Thoracic aorta (tissue), 2 donors: ENCODE data around the gene CCND1. TPM values are rescaled to one million over a fixed set of nuclear protein-coding genes. Genes with fewer than 3 reads are reported as not detected.

Experiments used
- ATAC-seq: fragments of 150-250 bp; one replicate; pipeline ENCODE4 v1.8.0; 2017; ENCODE audit warnings: low read depth; ENCODE audit not compliant: insufficient number of reproducible peaks, low FRiP score
- DNase-seq: peaks from one replicate; pipeline ENCODE4 v3.0.0-alpha.2; 2020; ENCODE audit warnings: low spot score
- H3K27ac ChIP-seq, 2 donors: fragments of 200-600 bp; sonication (generic); 1 replicate in 1 of 2; 2 replicates in 1 of 2; pipeline ENCODE4 v1.5.1; 2016; ENCODE audit warnings: mild to moderate bottlenecking in 2 of 2, moderate library complexity in 2 of 2
- H3K27me3 ChIP-seq: fragments of 200-600 bp; sonication (generic); replicated peaks from 2 replicates; pipeline ENCODE4 v1.6.0; 2016; ENCODE audit warnings: mild to moderate bottlenecking; ENCODE audit not compliant: insufficient read depth
- H3K36me3 ChIP-seq: fragments of 200-600 bp; sonication (generic); one replicate; pipeline ENCODE4 v1.5.1; 2016
- H3K4me1 ChIP-seq, 2 donors: fragments of 200-600 bp; sonication (generic); 1 replicate in 1 of 2; 2 replicates in 1 of 2; pipeline versions ENCODE4 v1.5.1 to v1.6.0; 2016; ENCODE audit warnings: low read depth in 2 of 2, mild to moderate bottlenecking in 1 of 2; ENCODE audit not compliant: control insufficient read depth in 1 of 2
- H3K4me3 ChIP-seq: fragments of 200-600 bp; sonication (generic); 2 replicates; pipeline ENCODE4 v1.5.1; 2016; ENCODE audit warnings: mild to moderate bottlenecking
- H3K9me3 ChIP-seq: fragments of 200-600 bp; sonication (generic); 2 replicates; pipeline ENCODE4 v1.5.1; 2016
- total RNA-seq, 2 donors: library from RNA; depleted of rRNA; stranded (reverse); fragments of >200 nt; gene quantifications; one replicate each; pipeline versions ENCODE4 v1.1.0 to v1.2.3, GENCODE V29; 2016
- TF ChIP-seq, protein P1 (sequence below): fragments of 200-600 bp; sonication (generic); IDR thresholded peaks from one replicate; pipeline ENCODE4 v1.5.1; 2019; ENCODE audit warnings: antibody characterized with exemption

CCND1 gene
- total RNA-seq, 2 donors from 2014 or later: 109 to 142 TPM

GRCh38 chr11:69645801-69646492 is 5.0 kb downstream of the CCND1 start:
- no peak overlapping the region for H3K27ac ChIP-seq
- peaks cover 8 to 19% of the 10 kb centered on the region in 2 donors for H3K4me1 ChIP-seq

GRCh38 chr11:69646493-69647389 is 5.8 kb downstream of the CCND1 start:
- Histone ChIP-seq H3K4me1 (peaks cover 8 to 19% of the 10 kb centered on the region in 2 donors), H3K4me3 (no peak overlapping the region), H3K27ac (no peak overlapping the region), H3K27me3 (no peaks in the 10 kb centered on the region), H3K9me3 (no peaks in the 10 kb centered on the region), H3K36me3 (peaks cover 41% of the 10 kb centered on the region)
- DNase-seq (no peak), ATAC-seq (no peak)
- TF ChIP-seq, protein P1, sequence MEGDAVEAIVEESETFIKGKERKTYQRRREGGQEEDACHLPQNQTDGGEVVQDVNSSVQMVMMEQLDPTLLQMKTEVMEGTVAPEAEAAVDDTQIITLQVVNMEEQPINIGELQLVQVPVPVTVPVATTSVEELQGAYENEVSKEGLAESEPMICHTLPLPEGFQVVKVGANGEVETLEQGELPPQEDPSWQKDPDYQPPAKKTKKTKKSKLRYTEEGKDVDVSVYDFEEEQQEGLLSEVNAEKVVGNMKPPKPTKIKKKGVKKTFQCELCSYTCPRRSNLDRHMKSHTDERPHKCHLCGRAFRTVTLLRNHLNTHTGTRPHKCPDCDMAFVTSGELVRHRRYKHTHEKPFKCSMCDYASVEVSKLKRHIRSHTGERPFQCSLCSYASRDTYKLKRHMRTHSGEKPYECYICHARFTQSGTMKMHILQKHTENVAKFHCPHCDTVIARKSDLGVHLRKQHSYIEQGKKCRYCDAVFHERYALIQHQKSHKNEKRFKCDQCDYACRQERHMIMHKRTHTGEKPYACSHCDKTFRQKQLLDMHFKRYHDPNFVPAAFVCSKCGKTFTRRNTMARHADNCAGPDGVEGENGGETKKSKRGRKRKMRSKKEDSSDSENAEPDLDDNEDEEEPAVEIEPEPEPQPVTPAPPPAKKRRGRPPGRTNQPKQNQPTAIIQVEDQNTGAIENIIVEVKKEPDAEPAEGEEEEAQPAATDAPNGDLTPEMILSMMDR: no peak

More at GRCh38 chr11:69645801-69646492, 5.0 kb downstream of the CCND1 start:
- H3K27me3 ChIP-seq: no peaks in the 10 kb centered on the region
- DNase-seq (no peak), ATAC-seq (no peak)
- H3K9me3 ChIP-seq: no peaks in the 10 kb centered on the region
- TF ChIP-seq, protein P1: no peak
- no peak overlapping the region for H3K4me3 ChIP-seq
- H3K36me3 ChIP-seq: peaks cover 34% of the 10 kb centered on the region

DNA sequence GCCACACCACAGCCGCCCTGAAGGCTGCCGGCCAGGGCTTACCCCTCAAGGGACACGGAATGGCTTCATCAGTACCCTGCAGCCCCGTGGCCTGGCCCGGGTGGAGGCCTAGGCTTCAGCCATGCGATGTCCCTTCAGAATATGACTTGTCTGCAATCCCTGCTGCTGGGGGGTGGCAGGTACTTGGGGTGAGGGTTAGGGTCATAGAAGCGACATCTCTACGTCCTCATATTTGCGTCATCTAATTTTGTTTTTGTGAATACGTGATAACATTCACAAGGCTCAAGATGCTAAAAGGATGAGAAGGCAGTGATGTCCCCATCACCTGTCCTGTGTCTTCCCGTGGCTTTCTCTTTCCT is 6.4 kb downstream of the CCND1 start:
- TF ChIP-seq, protein P1: no peak
- no peak overlapping the region for H3K4me3 ChIP-seq
- H3K27me3 ChIP-seq: no peaks in the 10 kb centered on the region
- H3K36me3 ChIP-seq: peaks cover 47% of the 10 kb centered on the region
- no peak overlapping the region for H3K27ac ChIP-seq
- no peak for ATAC-seq
- no peak for DNase-seq
- H3K9me3 ChIP-seq: no peaks in the 10 kb centered on the region
- peaks cover 8 to 19% of the 10 kb centered on the region in 2 donors for H3K4me1 ChIP-seq

DNA sequence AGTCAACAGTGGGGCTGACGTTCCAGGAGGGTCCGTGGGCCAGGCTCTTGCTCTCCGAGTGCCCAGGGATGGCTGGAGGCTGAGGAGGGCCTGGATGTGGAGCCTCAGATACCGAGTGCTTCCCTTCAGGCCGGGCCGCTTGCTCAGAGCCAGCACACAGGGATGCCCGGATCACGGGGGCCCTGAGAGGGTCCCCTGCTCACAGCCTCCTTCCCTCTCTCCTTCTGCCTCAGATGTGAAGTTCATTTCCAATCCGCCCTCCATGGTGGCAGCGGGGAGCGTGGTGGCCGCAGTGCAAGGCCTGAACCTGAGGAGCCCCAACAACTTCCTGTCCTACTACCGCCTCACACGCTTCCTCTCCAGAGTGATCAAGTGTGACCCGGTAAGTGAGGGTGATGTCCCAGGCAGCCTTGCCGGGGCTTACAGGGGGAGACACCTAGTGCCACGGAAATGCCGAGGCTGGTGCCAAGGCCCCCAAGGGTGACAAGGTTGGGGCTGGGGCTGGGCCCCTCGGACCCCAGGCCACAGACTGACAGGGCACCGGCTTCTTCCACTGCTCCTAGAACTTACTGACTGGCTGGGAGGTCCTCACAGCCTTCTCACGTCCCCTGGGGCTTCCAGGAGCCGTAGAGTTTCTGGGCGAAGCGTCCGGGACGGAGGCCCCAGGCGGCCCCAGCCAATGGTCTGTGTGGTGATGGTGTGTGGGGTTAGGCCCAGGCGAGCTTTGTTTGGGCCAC is 7.0 kb downstream of the CCND1 start:
- no peak overlapping the region for H3K4me3 ChIP-seq
- no peaks in the 10 kb centered on the region for H3K27me3 ChIP-seq
- H3K27ac ChIP-seq: no peak overlapping the region
- H3K36me3 ChIP-seq: peaks cover 49% of the 10 kb centered on the region
- H3K4me1 ChIP-seq: peaks cover 8 to 19% of the 10 kb centered on the region in 2 donors
- TF ChIP-seq, protein P1: no peak
- DNase-seq (no peak), ATAC-seq (no peak)
- no peaks in the 10 kb centered on the region for H3K9me3 ChIP-seq
